ENCODE results near the gene UQCRQ.

GRCh38 chr5:132859889-132860437, 6.5 kb upstream of the UQCRQ start:
- TF ChIP-seq CTCF (IDR thresholded peaks at IDR 0.05) (no peak), EP300 (IDR thresholded peaks at IDR 0.05) (no peak), POLR2A (IDR thresholded peaks at IDR 0.05) (no peak)

Measured in ovary (tissue), 3 donors.